GM23248 (cell line): ENCODE measurements around the gene GULP1.

Source experiments
- EZH2 ChIP-seq: fragments of 200-600 bp; sonication (generic); IDR thresholded peaks from 2 replicates; pipeline ENCODE4 v1.6.1; 2018; ENCODE audit warnings: antibody characterized with exemption, mild to moderate bottlenecking; ENCODE audit not compliant: insufficient read depth, poor library complexity, severe bottlenecking
- EZH2phosphoT487 ChIP-seq: fragments of 200-600 bp; sonication (generic); IDR thresholded peaks from 2 replicates; pipeline ENCODE4 v1.6.1; 2018; ENCODE audit warnings: antibody characterized with exemption, moderate library complexity, mild to moderate bottlenecking, low read depth; ENCODE audit not compliant: insufficient read depth

GRCh38 chr2:188349019-188349418 is 57.3 kb downstream of the GULP1 start:
- TF ChIP-seq EZH2phosphoT487 = no peak
- TF ChIP-seq EZH2 = no peak
